ENCODE results near the gene CCL15.

- TF ChIP-seq CTCF (IDR thresholded peaks at IDR 0.05) = no peak
- TF ChIP-seq POLR2A (IDR thresholded peaks at IDR 0.05) = no peak
These were observed 28.4 kb downstream of the CCL15 start for GRCh38 chr17:35972945-35973332.

All from heart left ventricle (tissue), 13 donors.